Measurements from ENCODE around the gene DDB1.
"Not testable (repeated sequence)": the region's sequence is repeated elsewhere in the genome, so short reads cannot be mapped to it uniquely, and the experiment has no call there.

DNA sequence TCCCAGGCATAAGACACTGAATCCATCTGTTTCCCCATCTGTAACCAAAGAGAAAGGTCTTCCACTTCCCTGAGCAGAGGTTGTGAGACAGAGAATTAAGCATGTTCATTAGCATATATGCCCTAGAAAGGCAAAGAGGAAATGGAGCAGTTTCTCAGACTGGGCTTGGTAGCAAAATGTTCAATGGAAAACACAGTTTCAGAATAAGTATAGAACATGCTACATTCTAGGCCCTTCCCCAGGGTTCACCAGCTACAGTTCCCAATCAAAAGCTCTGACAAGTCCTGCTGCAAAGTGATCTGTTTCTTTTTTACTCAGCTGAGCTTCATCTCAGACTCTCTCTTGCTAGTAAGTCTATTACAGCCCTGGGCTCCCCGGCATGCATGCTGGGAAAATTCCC, 80.6 kb downstream of the DDB1 start:
- TF ChIP-seq POLR2A, CTCF (IDR thresholded peaks at IDR 0.05): not testable (repeated sequence)

All from adrenal gland (tissue), 5 donors.